NB4 (cell line): ENCODE data around the gene PCDHB16.

ENCODE experiments used
- MAX ChIP-seq: IDR thresholded peaks from 2 replicates; pipeline ENCODE4 v1.6.1; 2011; ENCODE audit warnings: low read depth, low read length
- POLR2A ChIP-seq: IDR thresholded peaks from 2 replicates; pipeline ENCODE4 v1.6.1; 2011; ENCODE audit warnings: mild to moderate bottlenecking; ENCODE audit not compliant: insufficient read length; ENCODE audit errors: extremely low read depth
- TF ChIP-seq, protein P1 (sequence below): IDR thresholded peaks from one replicate; pipeline ENCODE4 v1.5.1; 2012; ENCODE audit warnings: low read depth, low read length

DNA sequence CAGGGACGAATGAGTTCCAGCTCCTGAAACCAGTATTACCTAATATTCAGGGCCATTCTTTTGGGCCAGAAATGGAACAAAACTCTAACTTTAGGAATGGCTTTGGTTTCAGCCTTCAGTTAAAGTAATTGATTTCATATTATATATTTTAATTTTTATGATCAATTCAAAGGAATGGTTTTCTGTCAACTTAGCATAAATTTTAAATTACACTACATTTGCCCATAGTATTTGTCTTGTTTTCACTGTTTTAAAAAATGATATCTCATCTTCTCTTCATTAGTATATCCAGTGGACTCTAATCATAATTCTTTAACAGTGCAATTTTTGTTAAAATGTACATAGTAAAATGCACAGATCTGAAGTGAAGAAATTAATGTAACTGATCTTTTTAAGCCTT lies 1.9 kb upstream of the PCDHB16 start:
- TF ChIP-seq, protein P1, sequence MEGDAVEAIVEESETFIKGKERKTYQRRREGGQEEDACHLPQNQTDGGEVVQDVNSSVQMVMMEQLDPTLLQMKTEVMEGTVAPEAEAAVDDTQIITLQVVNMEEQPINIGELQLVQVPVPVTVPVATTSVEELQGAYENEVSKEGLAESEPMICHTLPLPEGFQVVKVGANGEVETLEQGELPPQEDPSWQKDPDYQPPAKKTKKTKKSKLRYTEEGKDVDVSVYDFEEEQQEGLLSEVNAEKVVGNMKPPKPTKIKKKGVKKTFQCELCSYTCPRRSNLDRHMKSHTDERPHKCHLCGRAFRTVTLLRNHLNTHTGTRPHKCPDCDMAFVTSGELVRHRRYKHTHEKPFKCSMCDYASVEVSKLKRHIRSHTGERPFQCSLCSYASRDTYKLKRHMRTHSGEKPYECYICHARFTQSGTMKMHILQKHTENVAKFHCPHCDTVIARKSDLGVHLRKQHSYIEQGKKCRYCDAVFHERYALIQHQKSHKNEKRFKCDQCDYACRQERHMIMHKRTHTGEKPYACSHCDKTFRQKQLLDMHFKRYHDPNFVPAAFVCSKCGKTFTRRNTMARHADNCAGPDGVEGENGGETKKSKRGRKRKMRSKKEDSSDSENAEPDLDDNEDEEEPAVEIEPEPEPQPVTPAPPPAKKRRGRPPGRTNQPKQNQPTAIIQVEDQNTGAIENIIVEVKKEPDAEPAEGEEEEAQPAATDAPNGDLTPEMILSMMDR, result no peak
- TF ChIP-seq POLR2A, result no peak
- no peak for TF ChIP-seq MAX
